SIG-M5 treated with dmso at 0.1 percent for 504 hours (cell line): ENCODE measurements around the gene UBASH3A.

Experiments used
- DNase-seq: peaks from one replicate; lab custom pipeline; 2025; ENCODE audit not compliant: unreplicated experiment; lab: John Stamatoyannopoulos, UW

Gene UBASH3A

GRCh38 chr21:42446531-42446930, 42.8 kb downstream of the UBASH3A start:
- no peak for DNase-seq

- no peak for DNase-seq
These were observed 43.5 kb downstream of the UBASH3A start for GRCh38 chr21:42447182-42447581.

- no peak for DNase-seq
These were observed 44.0 kb downstream of the UBASH3A start for GRCh38 chr21:42447732-42448131.

GRCh38 chr21:42448686-42449085, 45.0 kb downstream of the UBASH3A start:
- DNase-seq: no peak

- DNase-seq: no peak
These were observed 48.2 kb downstream of the UBASH3A start for GRCh38 chr21:42451941-42452340.

- no peak for DNase-seq
These were observed 48.9 kb downstream of the UBASH3A start for GRCh38 chr21:42452401-42453223.

GRCh38 chr21:42453224-42453985, 49.7 kb downstream of the UBASH3A start:
- no peak for DNase-seq

- no peak for DNase-seq
These were observed 50.4 kb downstream of the UBASH3A start for GRCh38 chr21:42453986-42454570.

- no peak for DNase-seq
These were observed 51.1 kb downstream of the UBASH3A start for GRCh38 chr21:42454786-42455185.

GRCh38 chr21:42455196-42455595, 51.5 kb downstream of the UBASH3A start:
- peak; percentile 39 for DNase-seq

GRCh38 chr21:42455754-42456440, 52.2 kb downstream of the UBASH3A start:
- DNase-seq: no peak

- DNase-seq: no peak
These were observed 52.8 kb downstream of the UBASH3A start for GRCh38 chr21:42456457-42456856.

- DNase-seq: no peak
These were observed 55.4 kb downstream of the UBASH3A start for GRCh38 chr21:42459082-42459460.

- no peak for DNase-seq
These were observed 56.0 kb downstream of the UBASH3A start for GRCh38 chr21:42459546-42460215.

GRCh38 chr21:42460391-42461184, 56.9 kb downstream of the UBASH3A start:
- no peak for DNase-seq

- no peak for DNase-seq
These were observed 57.5 kb downstream of the UBASH3A start for GRCh38 chr21:42461185-42461520.

GRCh38 chr21:42461881-42462877, 58.5 kb downstream of the UBASH3A start:
- no peak for DNase-seq

- peak; percentile 28 for DNase-seq
These were observed 60.3 kb downstream of the UBASH3A start for GRCh38 chr21:42463861-42464515.
